ENCODE results near the gene KIF11.
"Not testable (repeated sequence)": the region's sequence is repeated elsewhere in the genome, so short reads cannot be mapped to it uniquely, and the experiment has no call there.

Gene KIF11

DNA sequence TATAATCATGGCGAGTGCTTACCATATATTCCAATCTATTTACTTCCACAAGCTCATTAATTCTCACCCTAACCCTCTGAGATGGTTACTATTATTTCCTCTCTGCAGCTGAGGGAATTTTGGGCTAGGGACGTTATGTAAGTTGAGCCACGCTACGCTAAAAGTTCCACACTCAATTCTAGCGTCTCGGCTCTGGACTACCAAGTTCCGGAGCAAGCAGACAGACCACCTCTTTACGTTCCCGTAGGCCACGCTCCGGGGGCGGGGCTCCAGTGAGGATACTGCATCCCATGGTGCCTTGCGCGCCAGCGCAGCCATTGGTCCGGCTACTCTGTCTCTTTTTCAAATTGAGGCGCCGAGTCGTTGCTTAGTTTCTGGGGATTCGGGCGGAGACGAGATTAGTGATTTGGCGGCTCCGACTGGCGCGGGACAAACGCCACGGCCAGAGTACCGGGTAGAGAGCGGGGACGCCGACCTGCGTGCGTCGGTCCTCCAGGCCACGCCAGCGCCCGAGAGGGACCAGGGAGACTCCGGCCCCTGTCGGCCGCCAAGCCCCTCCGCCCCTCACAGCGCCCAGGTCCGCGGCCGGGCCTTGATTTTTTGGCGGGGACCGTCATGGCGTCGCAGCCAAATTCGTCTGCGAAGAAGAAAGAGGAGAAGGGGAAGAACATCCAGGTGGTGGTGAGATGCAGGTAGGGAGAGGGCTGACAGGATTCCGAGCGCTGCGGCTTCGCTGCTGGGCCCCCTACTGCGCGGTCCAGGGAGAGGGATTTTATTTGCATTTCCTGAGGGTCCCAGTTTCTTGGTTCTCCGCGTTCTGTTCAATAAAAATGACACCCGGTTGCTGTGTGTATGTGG lies at the start of gene KIF11:
Gene KIF11 (plus strand): TSS at position 370 of the 858 bp plus-strand sequence. CDS start 246 bp downstream, at position 616.
- DNase-seq (ENCODE audit: low spot score), result peak; percentile 96

DNA sequence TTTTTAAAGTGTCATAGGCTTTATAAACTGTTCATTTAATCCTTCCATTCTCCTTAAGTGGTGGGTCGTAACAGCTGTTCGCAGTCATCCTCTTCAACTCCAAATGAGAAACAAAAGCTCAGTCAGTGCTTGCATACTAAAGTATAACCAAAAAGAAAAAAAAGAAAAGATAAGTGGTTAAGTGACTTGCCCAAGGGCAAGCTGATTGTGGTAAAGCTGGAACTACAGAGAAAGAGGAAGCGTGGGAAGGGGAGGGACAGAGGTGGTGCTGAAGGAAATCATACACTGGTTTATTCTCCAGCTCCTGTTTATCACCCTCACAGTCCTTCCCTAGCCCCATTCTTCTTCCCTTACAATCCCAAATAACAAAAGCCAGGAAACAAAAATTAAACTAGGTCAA lies 48.6 kb upstream of the KIF11 start:
- no peak for DNase-seq (ENCODE audit: low spot score)

DNA sequence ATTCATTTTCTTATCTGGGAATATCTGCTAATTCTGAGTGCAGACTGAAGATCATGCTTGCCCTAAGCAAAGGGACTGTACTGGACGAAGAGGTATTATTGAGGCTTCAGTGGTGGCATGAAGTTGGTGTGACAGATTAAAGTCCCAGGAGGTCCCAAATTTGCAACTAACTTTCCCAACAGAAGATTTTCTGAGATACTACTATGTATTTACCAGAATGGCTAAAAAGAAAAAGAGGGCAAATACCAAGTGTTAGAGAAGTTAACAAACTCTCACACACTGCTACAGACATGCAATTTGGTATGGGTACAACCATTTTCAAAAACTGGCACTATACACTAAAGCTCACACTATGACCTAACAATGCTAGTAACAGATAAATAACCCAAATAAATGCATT lies 47.4 kb upstream of the KIF11 start:
- DNase-seq (ENCODE audit: low spot score), result no peak

DNA sequence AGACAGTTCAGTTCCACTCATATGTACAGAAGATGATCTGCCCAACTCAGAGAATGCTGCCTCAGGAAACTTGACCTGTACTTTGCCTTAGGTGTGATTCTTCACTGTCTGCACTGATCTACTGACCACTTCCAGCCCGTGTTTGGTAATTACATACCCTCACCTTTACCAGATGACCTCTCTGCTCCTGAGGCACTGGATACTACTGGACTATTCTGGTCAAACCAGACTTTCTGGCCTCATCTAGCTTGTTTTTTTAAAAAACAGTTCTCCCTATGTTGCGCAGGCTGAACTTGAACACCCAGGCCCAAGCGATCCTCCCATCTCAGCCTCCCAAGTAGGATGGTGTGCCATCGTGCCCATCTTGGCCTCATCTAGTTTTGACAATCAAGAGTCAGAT lies 45.3 kb upstream of the KIF11 start:
- DNase-seq (ENCODE audit: low spot score), result no peak

DNA sequence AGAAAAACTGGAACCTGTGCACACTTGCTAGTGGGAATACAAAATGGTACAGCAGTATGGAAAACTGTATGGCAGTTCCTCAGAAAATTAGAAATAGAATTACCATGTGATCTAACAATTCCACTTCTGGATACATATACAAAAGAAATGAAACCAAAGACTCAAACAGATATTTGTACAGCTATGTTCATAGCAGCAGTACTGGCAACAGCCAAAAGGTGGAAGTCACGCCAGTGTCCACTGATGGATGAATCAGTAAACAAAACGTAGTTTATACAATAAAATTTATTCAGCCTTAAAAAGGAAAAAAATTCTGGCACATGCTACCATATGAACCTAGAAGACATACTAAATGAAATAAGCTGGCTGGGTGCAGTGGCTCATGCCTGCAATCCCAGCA lies 42.0 kb upstream of the KIF11 start:
- DNase-seq (ENCODE audit: low spot score), result no peak

DNA sequence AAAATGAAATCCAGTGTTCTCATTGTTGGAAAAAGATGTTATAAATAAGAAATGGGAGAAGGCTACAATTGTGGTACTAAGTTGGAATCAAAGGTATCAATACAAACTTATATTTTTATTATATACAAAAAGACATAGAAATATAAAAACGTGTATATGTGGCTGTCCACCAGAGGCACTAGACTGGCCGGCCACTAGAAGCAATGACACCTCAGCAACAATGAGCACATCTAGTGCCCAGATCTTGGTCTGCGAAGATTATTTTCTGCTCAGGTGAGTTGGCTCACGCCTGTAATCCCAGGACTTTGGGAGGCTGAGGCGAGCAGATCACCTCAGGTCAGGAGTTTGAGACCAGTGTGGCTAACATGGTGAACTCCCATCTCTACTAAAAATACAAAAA lies 40.6 kb upstream of the KIF11 start:
- DNase-seq (ENCODE audit: low spot score), result no peak

DNA sequence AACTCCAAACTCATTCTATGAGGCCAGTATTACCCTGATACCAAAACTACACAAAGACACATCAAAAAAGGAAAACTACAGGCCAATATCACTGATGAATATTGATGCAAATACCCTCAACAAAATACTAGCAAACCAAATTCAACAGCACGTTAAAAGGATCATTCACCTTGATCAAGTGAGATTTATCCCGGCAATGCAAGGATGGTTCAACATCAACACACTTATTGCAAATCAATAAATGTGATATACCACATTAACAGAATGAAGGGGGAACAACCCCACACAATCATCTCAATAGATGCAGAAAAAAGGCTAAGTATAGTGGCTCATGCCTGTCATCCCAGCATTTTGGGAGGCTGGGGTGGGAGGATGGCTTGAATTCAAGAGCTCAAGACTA lies 39.0 kb upstream of the KIF11 start:
- no peak for DNase-seq (ENCODE audit: low spot score)

DNA sequence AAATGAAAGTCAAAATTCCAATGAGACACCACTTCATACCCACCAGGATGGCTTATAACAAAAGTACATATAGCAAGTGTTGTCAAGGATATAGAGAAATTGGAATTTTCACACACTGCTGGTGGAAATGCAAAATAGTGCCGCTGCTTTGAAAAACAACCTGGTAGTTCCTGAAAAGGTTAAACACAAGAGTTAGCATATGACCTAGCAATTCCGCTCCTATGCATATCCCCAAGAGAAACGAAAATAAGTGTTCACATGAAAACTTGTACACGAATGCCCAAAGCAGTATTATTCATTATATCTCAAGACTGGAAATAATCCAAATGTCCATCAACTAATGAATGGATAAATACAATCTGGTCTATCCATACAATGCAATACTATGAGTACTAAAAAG lies 33.9 kb upstream of the KIF11 start:
- no peak for DNase-seq (ENCODE audit: low spot score)

DNA sequence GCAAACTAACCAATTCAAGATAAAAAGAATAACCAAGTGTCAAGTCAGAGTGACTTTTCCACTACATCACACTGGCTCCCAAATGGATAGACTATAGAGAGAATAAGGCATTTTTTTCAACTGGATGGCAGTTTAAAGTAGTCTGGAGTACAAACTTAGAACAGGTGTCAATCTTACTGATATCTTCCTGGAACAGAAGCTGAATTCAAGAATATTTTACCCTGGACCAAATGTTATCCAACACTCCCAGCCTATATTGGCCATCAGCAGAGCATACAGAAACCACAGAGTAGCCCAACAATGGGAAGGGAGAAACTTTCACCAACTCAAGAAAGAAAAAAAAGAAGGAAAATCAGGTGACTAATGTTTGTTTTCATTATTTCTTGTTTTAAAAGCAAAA lies 30.5 kb upstream of the KIF11 start:
- no peak for DNase-seq (ENCODE audit: low spot score)

DNA sequence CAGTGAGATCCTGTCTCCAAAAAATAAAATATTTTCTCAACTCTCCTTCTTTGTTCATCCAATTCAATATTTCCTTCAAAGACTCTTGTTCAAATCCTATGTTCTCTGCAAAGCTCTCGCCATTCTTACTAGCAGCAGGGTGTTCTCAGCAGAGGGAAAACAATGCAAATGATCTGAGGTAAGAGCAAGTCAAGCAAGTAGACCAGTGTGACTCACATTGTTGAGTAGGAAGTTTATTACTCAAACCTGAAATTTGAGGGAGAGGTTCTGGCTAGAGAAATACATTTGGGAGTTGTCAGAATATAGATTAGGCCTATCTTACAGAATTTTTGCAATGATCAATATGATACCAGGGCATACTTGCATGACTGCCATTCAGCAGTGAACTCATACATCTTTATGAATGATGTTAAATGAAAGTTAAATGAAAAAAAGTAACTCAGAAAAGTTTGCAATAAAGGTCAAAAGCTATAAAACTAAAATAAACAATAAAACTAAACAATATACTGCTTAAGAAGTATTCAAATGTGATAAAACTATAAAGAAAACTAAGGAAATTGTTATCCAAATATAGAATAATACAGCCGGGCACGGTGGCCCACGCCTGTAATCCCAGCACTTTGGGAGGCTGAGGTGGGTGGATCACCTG lies 24.9 kb upstream of the KIF11 start:
- DNase-seq (ENCODE audit: low spot score), result peak; percentile 24

DNA sequence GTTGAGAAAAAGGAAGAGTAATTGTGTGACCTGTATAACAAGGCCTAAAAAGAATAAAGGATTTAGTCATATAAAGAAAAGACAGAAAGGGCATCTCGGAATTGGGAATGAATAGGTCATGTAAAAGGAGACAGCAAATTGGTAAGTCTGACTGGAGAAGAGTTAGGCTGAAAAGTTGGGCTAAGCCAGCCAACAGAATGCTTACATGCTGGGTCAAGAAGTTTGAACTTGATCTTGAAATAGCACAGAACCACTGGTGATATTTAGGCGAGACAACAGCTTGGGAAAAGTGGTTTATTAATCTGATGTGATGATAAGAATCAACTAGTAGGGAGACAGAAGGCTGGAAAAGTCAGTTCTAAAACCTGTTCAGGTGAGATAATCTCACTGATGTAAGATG lies 23.9 kb upstream of the KIF11 start:
- no peak for DNase-seq (ENCODE audit: low spot score)

DNA sequence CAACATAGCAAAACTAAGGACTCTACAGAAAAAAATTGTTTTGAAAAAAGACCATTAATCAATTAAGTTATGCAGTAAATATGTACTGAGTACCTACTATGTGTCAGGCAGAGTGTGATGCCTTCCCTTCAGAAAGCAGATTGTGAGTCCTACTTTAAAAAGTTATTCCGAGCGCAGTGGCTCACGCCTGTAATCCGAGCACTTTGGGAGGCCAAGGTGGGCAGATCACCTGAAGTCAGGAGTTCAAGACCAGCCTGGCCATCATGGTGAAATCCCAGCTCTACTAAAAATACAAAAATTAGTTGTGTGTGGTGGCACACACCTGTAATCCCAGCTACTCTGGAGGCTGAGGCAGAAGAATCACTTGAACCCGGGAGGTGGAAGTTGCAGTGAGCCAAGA lies 23.3 kb upstream of the KIF11 start:
- not testable (repeated sequence) for DNase-seq (ENCODE audit: low spot score)

DNA sequence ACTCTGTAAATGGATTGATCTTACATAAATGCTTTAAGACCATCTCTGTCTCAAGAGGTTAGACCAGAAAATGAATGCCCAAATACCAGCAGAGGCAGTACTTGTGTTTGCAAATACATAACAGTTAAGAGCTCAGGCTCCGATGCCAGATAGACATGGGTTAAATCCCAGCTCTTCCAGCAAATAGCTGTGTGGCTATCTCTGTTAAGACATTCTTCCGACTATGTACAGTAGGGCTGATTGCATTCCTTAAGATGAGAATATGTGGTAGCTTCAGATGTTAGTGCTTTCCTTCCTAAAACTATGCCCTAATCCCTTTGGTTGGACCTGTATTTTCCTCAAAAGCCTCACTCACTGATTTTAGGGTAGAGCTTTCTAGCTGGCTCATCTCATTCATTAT lies 21.3 kb upstream of the KIF11 start:
- no peak for DNase-seq (ENCODE audit: low spot score)

DNA sequence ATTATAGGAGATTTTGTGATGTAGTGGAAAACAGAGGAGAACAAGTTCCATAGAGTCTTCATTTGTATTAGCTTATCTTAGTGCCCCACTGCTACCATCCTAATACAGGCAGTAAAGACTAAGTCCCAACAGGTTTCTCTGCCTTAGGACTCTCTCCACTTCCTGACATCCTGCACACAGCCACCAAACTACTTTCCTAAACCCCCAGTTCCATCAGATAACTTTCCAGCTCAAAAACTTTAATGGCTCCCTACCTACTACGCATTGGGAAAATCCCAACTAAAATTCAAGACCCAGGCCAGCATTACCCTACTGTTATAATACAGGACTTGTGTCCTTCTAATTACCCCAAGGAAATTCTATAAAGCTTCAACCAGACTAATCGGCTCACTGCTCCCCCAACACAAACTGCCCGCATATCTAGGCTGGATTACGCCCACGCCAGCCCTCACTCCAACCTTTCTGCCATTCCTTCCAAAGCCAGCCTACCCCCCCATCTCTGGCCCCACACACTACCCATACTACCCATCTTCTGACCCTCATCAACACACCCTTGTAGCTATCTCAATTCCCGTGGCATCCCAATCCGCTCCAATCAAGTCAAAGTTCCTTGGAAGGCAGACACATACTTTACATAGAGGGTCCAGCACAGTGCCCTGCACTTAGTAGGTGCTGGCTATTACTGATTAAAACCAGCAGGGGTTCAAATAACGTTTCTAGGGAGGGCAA lies 20.4 kb upstream of the KIF11 start:
- no peak for DNase-seq (ENCODE audit: low spot score)

DNA sequence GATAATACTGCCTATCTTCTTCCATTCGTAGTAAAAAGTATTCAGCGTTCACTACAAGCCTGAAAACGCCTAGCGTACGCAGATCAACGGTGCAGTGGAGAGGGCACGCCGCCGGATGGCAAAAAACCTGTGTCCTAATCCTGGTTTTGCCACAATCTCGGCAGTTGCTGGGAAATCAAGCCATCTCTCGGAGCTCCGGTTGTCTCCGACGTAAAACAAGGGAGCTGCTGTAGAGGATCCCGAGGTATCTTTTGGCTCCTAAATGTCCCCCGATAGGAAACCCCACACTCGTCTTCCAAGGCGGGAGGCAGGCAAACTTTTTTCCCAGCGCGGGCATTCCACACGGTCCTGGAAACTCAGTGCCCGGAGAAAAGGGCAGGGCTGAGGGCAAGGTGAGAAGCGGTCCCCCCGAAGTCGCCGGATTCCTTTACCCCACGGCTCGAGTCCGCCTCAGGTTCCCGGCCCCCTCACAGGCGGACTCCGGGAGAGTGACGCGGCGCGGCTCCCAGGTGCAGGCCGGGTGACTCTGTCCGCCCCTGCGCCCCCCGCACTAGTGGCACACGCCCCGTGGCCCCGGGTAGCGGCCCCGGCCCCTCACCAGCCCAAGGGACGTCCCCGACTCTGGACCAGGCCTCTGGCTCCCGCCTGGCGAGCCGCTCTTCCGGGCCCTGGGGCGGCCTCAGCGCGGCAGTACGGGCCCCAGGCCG lies 19.7 kb upstream of the KIF11 start:
- DNase-seq (ENCODE audit: low spot score), result peak; percentile 33

DNA sequence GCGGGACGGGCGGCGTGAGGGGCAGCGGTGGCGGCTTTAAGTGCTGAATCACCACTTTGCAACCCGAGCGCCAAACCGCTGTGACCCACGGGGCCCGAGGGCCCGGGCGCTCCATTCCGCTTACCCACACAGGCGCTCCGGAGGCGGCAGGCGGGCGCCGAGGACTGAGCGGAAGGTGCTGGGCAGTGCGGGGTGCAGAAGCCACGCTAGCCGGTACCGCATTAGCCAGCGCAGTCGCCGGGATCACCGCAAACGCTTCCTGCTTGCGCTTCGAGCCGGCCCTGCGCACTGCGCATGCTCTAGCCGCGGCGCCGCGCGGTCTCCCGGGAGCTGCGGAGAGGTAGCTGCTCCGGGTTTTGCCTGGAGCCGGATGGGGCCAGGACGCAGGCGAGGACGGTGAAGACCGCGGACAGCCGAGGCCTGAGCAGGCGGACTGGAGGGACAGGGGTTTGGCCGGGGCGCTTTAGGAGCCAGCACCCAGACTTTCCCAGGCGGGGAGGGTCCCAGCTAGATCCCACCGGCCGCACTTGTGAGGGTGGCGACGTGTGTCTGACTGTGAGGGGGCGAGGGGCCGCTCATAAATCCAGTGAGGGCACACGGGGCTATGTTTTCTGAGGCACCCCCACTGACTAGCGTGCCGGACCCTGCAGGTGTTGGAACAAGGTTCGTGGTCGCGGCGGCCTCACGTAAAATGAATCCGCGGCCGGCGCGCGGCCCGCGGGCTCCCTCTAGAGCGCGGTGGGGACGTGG lies 19.0 kb upstream of the KIF11 start, which contains the start of gene IDE:
Gene IDE (minus strand): TSS at position 296 of the 750 bp plus-strand sequence. CDS start 74 bp downstream, at position 222.
- DNase-seq (ENCODE audit: low spot score), result peak; percentile 87

DNA sequence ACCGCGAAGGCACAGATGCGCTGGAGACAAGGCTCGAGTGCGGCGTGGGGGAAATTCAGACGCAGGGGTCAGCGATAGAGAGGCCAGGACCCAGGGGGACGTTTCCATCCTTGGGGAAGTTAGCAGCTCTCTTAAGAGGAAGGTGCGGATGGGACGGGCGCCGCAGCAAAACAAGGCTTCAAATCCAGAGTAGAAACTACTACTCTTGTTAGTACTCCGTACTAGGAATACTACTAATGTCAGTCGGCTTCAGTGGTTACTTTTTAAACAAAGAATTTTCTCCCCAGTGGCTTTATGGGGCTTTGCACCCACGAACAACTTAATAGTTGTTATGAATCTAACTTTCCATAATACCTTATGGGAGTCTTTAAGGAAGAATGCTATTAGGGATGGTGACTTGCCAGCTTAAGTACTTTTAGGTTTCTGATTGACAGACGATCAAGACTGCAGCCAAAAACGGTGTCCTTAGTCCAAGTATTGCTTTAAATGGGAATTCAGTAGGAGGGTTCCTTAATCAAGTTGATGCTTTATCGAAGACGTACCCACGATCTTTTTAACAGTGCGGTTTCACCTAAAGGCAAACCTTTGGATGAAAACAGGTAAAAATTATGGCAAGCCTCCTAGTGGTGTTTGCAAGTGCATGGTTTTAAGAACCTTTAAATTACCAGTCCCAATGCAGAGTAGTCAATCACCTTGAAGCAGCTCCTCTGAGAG lies 18.2 kb upstream of the KIF11 start:
- peak; percentile 76 for DNase-seq (ENCODE audit: low spot score)

DNA sequence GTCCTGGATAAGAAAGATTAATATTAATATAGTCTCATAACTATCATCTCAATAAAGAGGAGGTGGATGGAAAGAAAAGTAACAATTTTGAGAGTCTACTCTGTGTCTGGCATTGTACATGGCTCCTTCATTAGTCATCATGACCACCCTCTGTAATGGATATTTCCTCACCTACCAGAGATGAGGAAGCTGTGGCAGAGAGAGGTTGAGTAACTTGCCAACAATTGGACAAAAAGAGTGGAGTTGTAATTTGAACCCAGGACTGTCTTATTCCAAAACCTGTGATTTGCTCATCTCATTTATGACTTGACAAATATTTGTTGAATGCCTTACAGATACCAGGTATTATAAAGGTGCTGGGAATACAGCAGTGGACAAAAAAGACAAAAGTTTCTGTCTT lies 17.0 kb upstream of the KIF11 start:
- peak; percentile 18 for DNase-seq (ENCODE audit: low spot score)

DNA sequence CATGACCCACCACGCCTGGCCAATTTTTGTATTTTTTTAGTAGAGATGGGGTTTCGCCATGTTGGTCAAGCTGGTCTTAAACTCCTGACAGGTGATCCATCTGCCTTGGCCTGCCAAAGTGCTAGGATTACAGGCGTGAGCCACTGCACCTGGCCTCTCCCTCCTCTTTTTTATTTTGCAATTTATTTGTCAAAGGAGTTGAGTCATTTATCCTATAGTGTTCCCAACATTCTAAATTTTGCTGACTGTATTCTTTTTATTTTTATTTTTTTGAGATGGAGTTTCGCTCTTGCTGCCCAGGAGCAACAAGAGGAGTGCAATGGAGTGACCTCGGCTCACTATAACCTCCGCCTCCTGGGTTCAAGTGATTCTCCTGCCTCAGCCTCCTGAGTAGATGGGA lies 10.6 kb upstream of the KIF11 start:
- not testable (repeated sequence) for DNase-seq (ENCODE audit: low spot score)

DNA sequence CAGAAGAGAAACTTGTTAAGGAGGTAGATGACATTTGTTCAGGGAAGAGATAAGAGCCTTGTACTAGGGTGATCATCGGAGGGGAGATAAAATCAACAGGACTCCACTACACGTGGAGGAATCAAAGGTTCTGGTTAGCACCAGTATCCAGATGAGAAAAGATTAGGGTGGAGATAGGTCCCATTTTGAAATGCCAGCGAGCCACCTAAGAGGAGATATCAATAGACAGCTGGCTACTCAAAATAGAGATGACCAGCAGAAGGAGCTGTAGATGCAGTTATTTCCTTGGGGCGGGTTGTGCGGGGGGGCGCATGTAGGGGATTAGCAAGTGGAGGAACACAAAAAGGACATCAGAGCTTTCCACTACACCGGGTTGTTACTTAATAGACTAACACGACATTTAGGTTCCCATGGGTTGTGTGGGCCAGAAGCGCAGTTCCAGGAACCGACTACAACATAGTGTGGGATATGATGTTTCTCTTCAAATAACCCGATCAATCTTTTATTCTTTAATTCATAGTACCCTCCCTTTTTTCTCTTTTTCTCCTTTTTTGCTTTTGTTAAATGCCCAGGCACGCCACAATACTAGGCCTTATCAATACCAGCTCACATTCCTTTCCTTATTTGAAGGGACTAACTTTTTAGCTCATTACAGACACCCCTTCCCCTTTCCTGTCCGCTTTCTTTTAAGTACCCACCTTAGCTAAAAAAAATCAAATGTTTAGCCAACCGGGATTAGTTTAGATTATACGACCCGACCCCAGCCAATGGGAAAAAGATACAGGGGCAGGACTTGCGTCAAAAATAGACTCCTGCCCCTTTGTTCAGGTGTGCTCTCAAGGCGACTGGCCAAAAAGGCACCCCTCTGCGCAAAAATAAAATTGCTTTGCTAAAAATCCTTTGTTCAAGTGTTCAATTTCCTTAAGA lies 2.0 kb upstream of the KIF11 start:
- peak; percentile 27 for DNase-seq (ENCODE audit: low spot score)

All from kidney capillary endothelial cell (primary cell).